Measurements from ENCODE around the gene TFF3. TPM values are rescaled to one million over a fixed set of nuclear protein-coding genes. Genes with fewer than 3 reads are reported as not detected.

The TFF3 gene
- total RNA-seq, 2 experiments from 2014 or later = not detected

DNA sequence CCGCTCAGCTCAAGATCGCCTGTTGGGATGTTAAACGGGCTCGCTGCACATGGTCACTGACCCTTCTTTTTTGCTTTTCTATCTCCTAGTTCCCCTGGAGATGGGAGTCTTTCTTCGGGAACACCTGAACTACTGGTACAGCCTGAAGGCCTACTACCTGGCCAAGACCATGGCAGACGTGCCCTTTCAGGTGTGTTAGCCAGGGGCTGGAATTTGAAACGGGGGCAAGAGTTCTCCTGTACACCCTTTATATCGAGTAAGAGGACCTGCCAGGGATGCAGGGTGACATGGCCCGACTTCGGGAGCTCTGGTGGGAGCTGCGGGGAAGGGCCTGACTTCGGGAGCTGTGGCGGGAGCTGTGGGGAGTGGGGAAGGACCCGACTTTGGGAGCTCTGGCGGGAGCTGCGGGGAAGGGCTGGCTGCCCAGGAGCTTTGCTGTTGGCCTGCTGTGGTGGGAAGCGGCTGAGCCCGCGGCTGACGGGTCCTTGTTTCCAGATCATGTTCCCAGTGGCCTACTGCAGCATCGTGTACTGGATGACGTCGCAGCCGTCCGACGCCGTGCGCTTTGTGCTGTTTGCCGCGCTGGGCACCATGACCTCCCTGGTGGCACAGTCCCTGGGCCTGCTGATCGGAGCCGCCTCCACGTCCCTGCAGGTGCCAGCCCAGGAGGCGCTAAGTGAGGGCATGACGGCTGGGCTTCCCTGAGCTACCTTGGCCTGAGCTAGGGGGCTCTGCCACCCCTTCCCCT lies 24.0 kb downstream of the TFF3 start:
- ATAC-seq = peak; percentile 5
- CTCF ChIA-PET = interaction anchor here (1.6 kb wide), 1 partner anchor 19 kb away, joined by 9 read pairs; no protein-coding TSS in a partner anchor
- H3K36me3 Mint-ChIP-seq (ENCODE audit: low read depth) = peaks cover 6% of the 10 kb centered on the region

DNA sequence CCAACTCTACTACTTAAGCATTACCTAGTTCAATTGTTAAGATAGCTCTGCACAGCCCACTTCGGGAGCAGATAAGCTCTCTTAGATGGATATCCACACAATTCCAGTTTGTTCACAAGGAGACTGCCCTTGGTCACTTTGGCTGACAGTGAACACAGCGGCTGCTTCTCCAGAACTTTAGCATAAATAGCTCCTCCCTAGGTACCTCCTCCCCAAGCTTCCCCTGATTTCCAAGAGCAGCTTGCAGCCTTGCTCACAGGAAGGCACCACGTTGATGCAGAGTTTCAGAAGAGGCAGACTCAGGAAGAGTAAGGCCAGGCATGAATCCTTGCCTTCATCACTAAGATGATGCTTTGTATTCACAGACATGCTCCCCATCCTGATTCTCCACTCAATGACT lies 24.7 kb downstream of the TFF3 start:
- Mint-ChIP-seq H3K36me3 (ENCODE audit: low read depth) (peaks cover 6% of the 10 kb centered on the region), H3K27ac (no peak overlapping the region), H3K9me3 (ENCODE audit: insufficient read depth) (no peaks in the 10 kb centered on the region), H3K4me3 (no peak overlapping the region), H3K27me3 (ENCODE audit: low read depth) (no peaks in the 10 kb centered on the region), H3K4me1 (ENCODE audit: low read depth) (peaks cover 16% of the 10 kb centered on the region)
- CTCF ChIA-PET = interaction anchor here (1.6 kb wide), 1 partner anchor 20 kb away, joined by 9 read pairs; no protein-coding TSS in a partner anchor
- no peak for DNase-seq
- ATAC-seq = no peak
- POLR2A ChIA-PET = no interaction called here

More for the DNA sequence above, 24.0 kb downstream of the TFF3 start:
- H3K27me3 Mint-ChIP-seq (ENCODE audit: low read depth) = no peaks in the 10 kb centered on the region
- H3K27ac Mint-ChIP-seq = no peak overlapping the region
- H3K4me1 Mint-ChIP-seq (ENCODE audit: low read depth) = peaks cover 9% of the 10 kb centered on the region
- DNase-seq = no peak
- no peak overlapping the region for H3K4me3 Mint-ChIP-seq
- no peaks in the 10 kb centered on the region for H3K9me3 Mint-ChIP-seq (ENCODE audit: insufficient read depth)
- POLR2A ChIA-PET = no interaction called here

- ChIA-PET POLR2A (no interaction called here), CTCF (interaction anchor here (1.6 kb wide), 1 partner anchor 21 kb away, joined by 9 read pairs; no protein-coding TSS in a partner anchor)
- Mint-ChIP-seq H3K4me3 (no peak overlapping the region), H3K9me3 (ENCODE audit: insufficient read depth) (no peaks in the 10 kb centered on the region), H3K27ac (no peak overlapping the region), H3K36me3 (ENCODE audit: low read depth) (peaks cover 6% of the 10 kb centered on the region), H3K4me1 (ENCODE audit: low read depth) (peaks cover 16% of the 10 kb centered on the region), H3K27me3 (ENCODE audit: low read depth) (no peaks in the 10 kb centered on the region)
- ATAC-seq = no peak
- DNase-seq = no peak
Observed at GRCh38 chr21:42289926-42290325, 25.3 kb downstream of the TFF3 start.

DNA sequence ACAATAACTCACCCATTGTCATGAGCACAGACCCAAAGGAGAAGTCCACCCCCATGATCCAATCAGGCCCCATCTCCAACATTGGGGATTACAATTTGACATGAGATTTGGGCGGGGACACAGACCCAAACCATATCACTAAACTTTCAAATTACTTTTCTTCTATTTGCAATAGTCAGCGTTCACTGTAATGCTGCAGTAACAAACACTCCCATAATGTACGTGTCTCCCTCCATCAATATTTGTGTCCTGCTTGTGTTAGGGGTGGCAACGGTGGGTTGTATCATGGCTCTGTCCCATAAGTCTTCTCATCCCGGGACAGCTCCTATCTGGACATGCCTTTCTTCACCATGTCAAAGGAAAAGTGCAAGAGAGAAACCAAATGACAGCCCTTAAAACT lies 26.2 kb downstream of the TFF3 start:
- Mint-ChIP-seq H3K4me3 (no peak overlapping the region), H3K36me3 (ENCODE audit: low read depth) (peaks cover 6% of the 10 kb centered on the region), H3K27ac (no peak overlapping the region), H3K27me3 (ENCODE audit: low read depth) (no peaks in the 10 kb centered on the region), H3K9me3 (ENCODE audit: insufficient read depth) (no peaks in the 10 kb centered on the region), H3K4me1 (ENCODE audit: low read depth) (peaks cover 16% of the 10 kb centered on the region)
- no peak for ATAC-seq
- CTCF ChIA-PET = no interaction called here
- DNase-seq = no peak
- POLR2A ChIA-PET = no interaction called here

- POLR2A ChIA-PET = no interaction called here
- H3K4me3 Mint-ChIP-seq = no peak overlapping the region
- peak overlapping the region; percentile 20 for H3K27ac Mint-ChIP-seq
Observed at GRCh38 chr21:42287193-42288083, 27.8 kb downstream of the TFF3 start.

DNA sequence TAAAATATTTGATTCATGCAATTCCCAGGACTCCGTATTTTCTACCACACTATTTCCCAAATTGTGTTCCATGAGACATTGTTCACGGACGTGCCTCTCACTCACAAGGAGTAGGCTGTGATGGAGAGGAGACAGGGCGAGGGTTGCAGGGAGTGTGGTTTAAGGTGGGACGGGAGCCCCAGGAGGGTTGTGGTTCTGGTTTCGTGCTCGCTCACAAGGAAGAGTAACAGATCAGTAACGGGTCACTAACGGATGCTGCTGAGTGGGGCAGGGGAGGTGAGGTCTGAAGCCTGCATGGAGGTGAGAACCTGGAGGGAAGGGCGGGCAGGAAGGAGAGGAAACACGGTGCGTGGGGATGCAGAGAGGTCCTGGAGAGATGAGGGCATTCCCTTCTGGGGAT lies 28.8 kb downstream of the TFF3 start:
- Mint-ChIP-seq H3K4me1 (ENCODE audit: low read depth) (peaks cover 16% of the 10 kb centered on the region), H3K9me3 (ENCODE audit: insufficient read depth) (no peaks in the 10 kb centered on the region), H3K27me3 (ENCODE audit: low read depth) (no peaks in the 10 kb centered on the region), H3K36me3 (ENCODE audit: low read depth) (peaks cover 6% of the 10 kb centered on the region), H3K4me3 (no peak overlapping the region), H3K27ac (no peak overlapping the region)
- ATAC-seq (no peak), DNase-seq (no peak)
- ChIA-PET CTCF (no interaction called here), POLR2A (no interaction called here)

More at GRCh38 chr21:42287193-42288083, 27.8 kb downstream of the TFF3 start:
- CTCF ChIA-PET = interaction anchor here (1.2 kb wide), 1 partner anchor 123 kb away, joined by 3 read pairs; no protein-coding TSS in a partner anchor
- ATAC-seq (no peak), DNase-seq (no peak)
- Mint-ChIP-seq H3K9me3 (ENCODE audit: insufficient read depth) (no peaks in the 10 kb centered on the region), H3K4me1 (ENCODE audit: low read depth) (peaks cover 16% of the 10 kb centered on the region), H3K27me3 (ENCODE audit: low read depth) (no peaks in the 10 kb centered on the region), H3K36me3 (ENCODE audit: low read depth) (peaks cover 6% of the 10 kb centered on the region)

DNA sequence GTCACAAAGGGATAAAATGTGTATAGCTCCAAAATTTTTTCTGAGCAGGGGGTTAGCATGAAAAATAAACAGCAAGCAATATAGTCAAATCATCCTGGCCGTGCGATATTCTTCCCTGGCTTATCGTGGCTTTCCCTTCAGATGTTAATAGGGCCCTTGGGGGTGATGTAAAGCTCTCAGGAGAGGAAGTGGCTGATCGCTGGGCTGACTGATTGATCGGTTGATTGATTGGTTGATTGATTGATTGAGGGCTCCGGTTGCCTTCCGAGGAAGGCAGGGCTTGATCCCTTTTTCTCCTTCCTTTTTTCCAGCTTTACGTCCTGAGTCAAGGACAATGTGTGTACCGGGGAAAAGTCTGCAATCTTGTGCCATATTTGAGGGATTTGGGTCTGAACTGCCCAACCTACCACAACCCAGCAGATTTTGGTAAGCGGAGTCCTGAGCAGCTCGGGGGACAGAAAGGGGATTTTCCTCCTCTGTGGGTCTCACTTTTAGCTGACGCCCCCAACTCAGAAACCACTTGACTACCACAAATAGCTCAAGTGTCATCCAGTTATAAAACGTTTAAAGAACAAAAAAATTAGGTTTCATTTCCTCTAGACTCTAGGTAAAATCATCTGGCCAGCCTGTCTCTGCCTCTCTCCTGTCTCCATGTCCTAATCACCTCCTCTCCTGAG lies 29.5 kb downstream of the TFF3 start:
- Mint-ChIP-seq H3K27me3 (ENCODE audit: low read depth) (no peaks in the 10 kb centered on the region), H3K9me3 (ENCODE audit: insufficient read depth) (no peaks in the 10 kb centered on the region), H3K4me3 (no peak overlapping the region), H3K36me3 (ENCODE audit: low read depth) (peaks cover 6% of the 10 kb centered on the region), H3K4me1 (ENCODE audit: low read depth) (peaks cover 16% of the 10 kb centered on the region), H3K27ac (no peak overlapping the region)
- ChIA-PET POLR2A (interaction anchor here (0.6 kb wide), 1 partner anchor 23 kb away, joined by 3 read pairs; no protein-coding TSS in a partner anchor), CTCF (interaction anchor here (0.8 to 1.3 kb wide), 4 partner anchors 25 to 164 kb away, joined by 3 to 4 read pairs (median 3); no protein-coding TSS in a partner anchor)
- ATAC-seq (no peak), DNase-seq (no peak)

DNA sequence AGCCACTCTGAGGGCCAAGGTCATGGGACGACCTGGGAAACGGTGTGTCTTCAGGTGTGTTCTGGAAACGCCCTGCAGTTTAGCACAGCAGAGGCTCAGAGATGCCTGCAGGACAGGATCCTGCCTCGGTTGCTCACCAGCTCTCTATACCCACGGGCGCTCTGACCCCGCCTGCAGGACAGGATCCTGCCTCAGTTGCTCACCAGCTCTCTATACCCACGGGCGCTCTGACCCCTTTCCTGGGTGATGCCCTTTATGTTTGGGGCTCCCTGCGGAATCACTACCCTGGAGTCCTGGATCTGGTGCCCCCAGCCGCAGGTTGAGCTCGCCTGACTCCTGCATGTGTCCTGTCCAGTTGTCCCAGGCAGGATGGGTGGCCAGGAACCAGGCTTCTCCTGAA lies 32.5 kb downstream of the TFF3 start:
- H3K27ac Mint-ChIP-seq = no peak overlapping the region
- no peaks in the 10 kb centered on the region for H3K9me3 Mint-ChIP-seq (ENCODE audit: insufficient read depth)
- no peak overlapping the region for H3K4me3 Mint-ChIP-seq
- ChIA-PET POLR2A (no interaction called here), CTCF (interaction anchor here (0.9 kb wide), 1 partner anchor 119 kb away, joined by 3 read pairs; no protein-coding TSS in a partner anchor)
- no peaks in the 10 kb centered on the region for H3K36me3 Mint-ChIP-seq (ENCODE audit: low read depth)
- no peaks in the 10 kb centered on the region for H3K27me3 Mint-ChIP-seq (ENCODE audit: low read depth)
- ATAC-seq (no peak), DNase-seq (no peak)
- peaks cover 14% of the 10 kb centered on the region for H3K4me1 Mint-ChIP-seq (ENCODE audit: low read depth)

GRCh38 chr21:42282021-42282420 lies 33.2 kb downstream of the TFF3 start:
- no peaks in the 10 kb centered on the region for H3K36me3 Mint-ChIP-seq (ENCODE audit: low read depth)
- H3K4me3 Mint-ChIP-seq = no peak overlapping the region
- DNase-seq (no peak), ATAC-seq (no peak)
- H3K9me3 Mint-ChIP-seq (ENCODE audit: insufficient read depth) = no peaks in the 10 kb centered on the region
- POLR2A ChIA-PET = interaction anchor here (0.6 kb wide), 1 partner anchor 12 kb away, joined by 4 read pairs; no protein-coding TSS in a partner anchor
- no peaks in the 10 kb centered on the region for H3K27me3 Mint-ChIP-seq (ENCODE audit: low read depth)
- CTCF ChIA-PET = interaction anchor here (0.8 to 0.9 kb wide), 2 partner anchors 23 to 118 kb away, joined by 3 read pairs; no protein-coding TSS in a partner anchor
- H3K27ac Mint-ChIP-seq = no peak overlapping the region
- H3K4me1 Mint-ChIP-seq (ENCODE audit: low read depth) = peaks cover 14% of the 10 kb centered on the region

- Mint-ChIP-seq H3K4me1 (ENCODE audit: low read depth) (peaks cover 7% of the 10 kb centered on the region), H3K4me3 (no peak overlapping the region), H3K27me3 (ENCODE audit: low read depth) (no peaks in the 10 kb centered on the region), H3K9me3 (ENCODE audit: insufficient read depth) (no peaks in the 10 kb centered on the region), H3K27ac (no peak overlapping the region), H3K36me3 (ENCODE audit: low read depth) (no peaks in the 10 kb centered on the region)
- ChIA-PET CTCF (interaction anchor here (1.1 kb wide), 1 partner anchor 29 kb away, joined by 3 read pairs; no protein-coding TSS in a partner anchor), POLR2A (no interaction called here)
- ATAC-seq (no peak), DNase-seq (no peak)
Observed at GRCh38 chr21:42281181-42281680, 34.0 kb downstream of the TFF3 start.
